Measurements from ENCODE around the gene IMPA2.

DNA sequence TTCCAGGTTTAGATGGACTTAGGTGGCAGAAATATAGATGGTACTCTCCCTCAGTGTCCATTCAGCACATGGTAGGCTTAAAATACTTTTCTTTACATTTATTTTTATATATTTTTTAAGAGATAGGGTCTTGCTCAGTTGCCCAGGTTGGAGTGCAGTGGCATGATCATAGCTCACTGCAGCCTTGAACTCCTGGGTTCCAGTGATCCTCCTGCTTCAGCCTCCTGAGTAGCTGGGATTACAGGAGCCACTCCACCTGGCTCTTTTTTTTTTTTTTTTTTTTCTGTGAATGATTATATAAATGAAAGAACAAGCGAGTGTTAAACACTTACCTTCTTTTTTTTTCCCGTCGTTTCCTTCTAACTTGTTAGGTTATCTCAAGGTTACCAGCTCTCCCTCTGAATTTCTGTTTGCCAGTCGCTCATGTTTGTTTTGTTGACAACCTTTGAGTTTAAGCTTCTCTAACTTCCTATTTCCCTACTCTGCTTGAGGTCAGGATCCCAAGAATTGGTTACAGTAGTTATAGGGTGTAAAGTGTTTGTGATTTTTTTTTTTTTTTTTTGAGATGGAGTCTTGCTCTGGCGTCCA, 18.9 kb downstream of the IMPA2 start:
- TF ChIP-seq, protein P1, sequence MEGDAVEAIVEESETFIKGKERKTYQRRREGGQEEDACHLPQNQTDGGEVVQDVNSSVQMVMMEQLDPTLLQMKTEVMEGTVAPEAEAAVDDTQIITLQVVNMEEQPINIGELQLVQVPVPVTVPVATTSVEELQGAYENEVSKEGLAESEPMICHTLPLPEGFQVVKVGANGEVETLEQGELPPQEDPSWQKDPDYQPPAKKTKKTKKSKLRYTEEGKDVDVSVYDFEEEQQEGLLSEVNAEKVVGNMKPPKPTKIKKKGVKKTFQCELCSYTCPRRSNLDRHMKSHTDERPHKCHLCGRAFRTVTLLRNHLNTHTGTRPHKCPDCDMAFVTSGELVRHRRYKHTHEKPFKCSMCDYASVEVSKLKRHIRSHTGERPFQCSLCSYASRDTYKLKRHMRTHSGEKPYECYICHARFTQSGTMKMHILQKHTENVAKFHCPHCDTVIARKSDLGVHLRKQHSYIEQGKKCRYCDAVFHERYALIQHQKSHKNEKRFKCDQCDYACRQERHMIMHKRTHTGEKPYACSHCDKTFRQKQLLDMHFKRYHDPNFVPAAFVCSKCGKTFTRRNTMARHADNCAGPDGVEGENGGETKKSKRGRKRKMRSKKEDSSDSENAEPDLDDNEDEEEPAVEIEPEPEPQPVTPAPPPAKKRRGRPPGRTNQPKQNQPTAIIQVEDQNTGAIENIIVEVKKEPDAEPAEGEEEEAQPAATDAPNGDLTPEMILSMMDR (IDR thresholded peaks at IDR 0.05; ENCODE audit: low read depth, low read length), result no peak
- TF ChIP-seq POLR2A (IDR thresholded peaks at IDR 0.05; ENCODE audit: extremely low read depth, insufficient read length), result no peak
